ENCODE results near the gene TRPV6. TPM values are rescaled to one million over a fixed set of nuclear protein-coding genes. Genes with fewer than 3 reads are reported as not detected.

The TRPV6 gene
- total RNA-seq, 1 experiment from 2014 or later, result not detected

DNA sequence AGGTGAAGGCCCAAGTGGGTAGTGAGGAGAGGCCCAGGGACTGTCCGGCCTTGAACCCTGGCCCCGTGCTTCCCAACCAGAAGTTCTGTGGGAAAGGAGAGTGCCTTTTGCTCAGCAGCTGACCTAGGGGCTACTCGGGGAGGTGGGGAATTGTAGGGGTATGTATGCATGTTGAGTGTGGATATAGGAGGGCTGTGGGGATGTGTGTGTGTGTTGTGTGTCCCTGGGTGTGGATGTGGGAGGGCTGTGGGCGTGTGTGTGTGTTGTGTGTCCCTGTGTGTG lies 18.5 kb downstream of the TRPV6 start:
- no peak for DNase-seq (ENCODE audit: low spot score)
- ChIA-PET CTCF (interaction anchor here (0.7 to 1.5 kb wide), 2 partner anchors 10 to 235 kb away, joined by 4 read pairs; no protein-coding TSS in a partner anchor), POLR2A (ENCODE audit: low non-redundant PET) (no interaction called here)
- H3K27me3 ChIP-seq (replicated peaks; ENCODE audit: insufficient read depth, low read depth, low read length, poor library complexity), result peaks cover 11% of the 10 kb centered on the region
- BruUV-seq (replicated peaks), result no TSS peak
- no peaks in the 10 kb centered on the region for H3K9me3 ChIP-seq (ENCODE audit: low read depth, low read length, poor library complexity, severe bottlenecking)
- no peak overlapping the region for H3K4me3 ChIP-seq (ENCODE audit: low read depth, low read length, poor library complexity, severe bottlenecking)
- TF ChIP-seq, protein P1, sequence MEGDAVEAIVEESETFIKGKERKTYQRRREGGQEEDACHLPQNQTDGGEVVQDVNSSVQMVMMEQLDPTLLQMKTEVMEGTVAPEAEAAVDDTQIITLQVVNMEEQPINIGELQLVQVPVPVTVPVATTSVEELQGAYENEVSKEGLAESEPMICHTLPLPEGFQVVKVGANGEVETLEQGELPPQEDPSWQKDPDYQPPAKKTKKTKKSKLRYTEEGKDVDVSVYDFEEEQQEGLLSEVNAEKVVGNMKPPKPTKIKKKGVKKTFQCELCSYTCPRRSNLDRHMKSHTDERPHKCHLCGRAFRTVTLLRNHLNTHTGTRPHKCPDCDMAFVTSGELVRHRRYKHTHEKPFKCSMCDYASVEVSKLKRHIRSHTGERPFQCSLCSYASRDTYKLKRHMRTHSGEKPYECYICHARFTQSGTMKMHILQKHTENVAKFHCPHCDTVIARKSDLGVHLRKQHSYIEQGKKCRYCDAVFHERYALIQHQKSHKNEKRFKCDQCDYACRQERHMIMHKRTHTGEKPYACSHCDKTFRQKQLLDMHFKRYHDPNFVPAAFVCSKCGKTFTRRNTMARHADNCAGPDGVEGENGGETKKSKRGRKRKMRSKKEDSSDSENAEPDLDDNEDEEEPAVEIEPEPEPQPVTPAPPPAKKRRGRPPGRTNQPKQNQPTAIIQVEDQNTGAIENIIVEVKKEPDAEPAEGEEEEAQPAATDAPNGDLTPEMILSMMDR (conservative IDR thresholded peaks at IDR 0.05; ENCODE audit: low read depth, low read length), result no peak
- H3K36me3 ChIP-seq (ENCODE audit: insufficient read depth, low read length, poor library complexity, severe bottlenecking), result no peaks in the 10 kb centered on the region
- intact Hi-C loops (cut with micrococcal nuclease; ENCODE audit: unreplicated experiment), result no loop called here
- no peaks in the 10 kb centered on the region for H3K4me1 ChIP-seq (ENCODE audit: insufficient read depth, low read length, poor library complexity, severe bottlenecking)
- H3K27ac ChIP-seq (ENCODE audit: low read depth, low read length, poor library complexity, severe bottlenecking), result no peak overlapping the region

DNA sequence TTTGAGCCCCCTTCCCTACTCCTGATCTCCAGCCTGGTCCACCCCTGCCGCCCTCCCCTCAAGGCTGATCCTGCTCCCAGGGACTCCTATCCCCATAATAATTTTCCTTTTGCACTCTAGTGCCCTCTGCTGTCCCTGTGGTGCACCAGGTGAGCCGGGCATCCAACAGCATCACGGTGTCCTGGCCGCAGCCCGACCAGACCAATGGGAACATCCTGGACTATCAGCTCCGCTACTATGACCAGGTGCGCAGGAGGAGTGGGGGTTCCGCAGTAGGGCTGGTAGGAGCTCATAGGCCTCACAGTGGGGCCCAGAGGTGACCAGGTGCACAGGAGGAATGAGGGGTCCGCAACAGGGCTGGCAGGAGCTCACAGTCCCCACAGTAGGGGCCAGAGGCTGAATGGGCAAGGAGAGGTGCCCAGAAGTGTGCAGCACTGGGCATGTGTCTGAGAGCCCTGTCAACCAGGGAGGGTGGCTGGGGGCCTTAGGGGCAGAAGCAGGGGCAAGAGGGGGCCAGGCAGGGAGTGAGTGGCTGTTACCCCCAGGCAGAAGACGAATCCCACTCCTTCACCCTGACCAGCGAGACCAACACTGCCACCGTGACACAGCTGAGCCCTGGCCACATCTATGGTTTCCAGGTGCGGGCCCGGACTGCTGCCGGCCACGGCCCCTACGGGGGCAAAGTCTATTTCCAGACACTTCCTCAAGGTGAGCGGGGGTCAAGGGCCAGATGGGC lies 19.0 kb downstream of the TRPV6 start:
- Histone ChIP-seq H3K4me3 (ENCODE audit: low read depth, low read length, poor library complexity, severe bottlenecking) (no peak overlapping the region), H3K27me3 (replicated peaks; ENCODE audit: insufficient read depth, low read depth, low read length, poor library complexity) (peaks cover 16% of the 10 kb centered on the region), H3K9me3 (ENCODE audit: low read depth, low read length, poor library complexity, severe bottlenecking) (no peaks in the 10 kb centered on the region), H3K27ac (ENCODE audit: low read depth, low read length, poor library complexity, severe bottlenecking) (no peak overlapping the region), H3K36me3 (ENCODE audit: insufficient read depth, low read length, poor library complexity, severe bottlenecking) (no peaks in the 10 kb centered on the region), H3K4me1 (ENCODE audit: insufficient read depth, low read length, poor library complexity, severe bottlenecking) (no peaks in the 10 kb centered on the region)
- ChIA-PET CTCF (interaction anchor here (0.7 to 1.5 kb wide), 3 partner anchors 9 to 234 kb away, joined by 4 to 8 read pairs (median 4); no protein-coding TSS in a partner anchor), POLR2A (ENCODE audit: low non-redundant PET) (no interaction called here)
- DNase-seq (ENCODE audit: low spot score), result peak; percentile 23
- intact Hi-C loops (cut with micrococcal nuclease; ENCODE audit: unreplicated experiment), result no loop called here
- no TSS peak for BruUV-seq (replicated peaks)
- TF ChIP-seq, protein P1 (conservative IDR thresholded peaks at IDR 0.05; ENCODE audit: low read depth, low read length), result peak; percentile 52
- no peak for TF ChIP-seq EZH2 (IDR thresholded peaks at IDR 0.05; ENCODE audit: borderline replicate concordance, low read depth, low read length, poor library complexity, severe bottlenecking)

DNA sequence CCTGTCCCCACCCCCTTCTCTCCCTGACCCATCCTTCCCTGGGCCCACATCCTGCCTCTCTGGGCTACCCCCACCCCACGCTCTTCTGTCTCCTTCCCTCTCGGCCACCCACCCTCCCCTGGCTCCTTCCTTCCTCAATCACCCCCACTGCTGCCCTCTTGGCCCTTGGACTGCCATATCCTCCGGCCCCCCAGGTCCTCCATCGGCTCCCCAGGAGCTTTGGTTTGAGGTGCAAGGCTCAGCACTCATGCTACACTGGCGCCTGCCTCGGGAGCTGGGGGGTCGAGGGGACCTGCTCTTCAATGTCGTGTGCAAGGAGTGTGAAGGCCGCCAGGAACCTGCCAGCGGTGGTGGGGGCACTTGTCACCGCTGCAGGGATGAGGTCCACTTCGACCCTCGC lies 19.8 kb downstream of the TRPV6 start:
- no peak for TF ChIP-seq EZH2 (IDR thresholded peaks at IDR 0.05; ENCODE audit: borderline replicate concordance, low read depth, low read length, poor library complexity, severe bottlenecking)
- TF ChIP-seq, protein P1 (conservative IDR thresholded peaks at IDR 0.05; ENCODE audit: low read depth, low read length), result no peak
- ChIA-PET CTCF (interaction anchor here (1.0 to 1.5 kb wide), 2 partner anchors 12 to 233 kb away, joined by 4 to 8 read pairs; no protein-coding TSS in a partner anchor), POLR2A (ENCODE audit: low non-redundant PET) (no interaction called here)
- DNase-seq (ENCODE audit: low spot score), result no peak
- Histone ChIP-seq H3K9me3 (ENCODE audit: low read depth, low read length, poor library complexity, severe bottlenecking) (no peaks in the 10 kb centered on the region), H3K4me3 (ENCODE audit: low read depth, low read length, poor library complexity, severe bottlenecking) (no peak overlapping the region), H3K27ac (ENCODE audit: low read depth, low read length, poor library complexity, severe bottlenecking) (no peak overlapping the region), H3K4me1 (ENCODE audit: insufficient read depth, low read length, poor library complexity, severe bottlenecking) (no peaks in the 10 kb centered on the region), H3K36me3 (ENCODE audit: insufficient read depth, low read length, poor library complexity, severe bottlenecking) (no peaks in the 10 kb centered on the region), H3K27me3 (replicated peaks; ENCODE audit: insufficient read depth, low read depth, low read length, poor library complexity) (peaks cover 23% of the 10 kb centered on the region)
- BruUV-seq (replicated peaks), result no TSS peak
- intact Hi-C loops (cut with micrococcal nuclease; ENCODE audit: unreplicated experiment), result no loop called here

Data from A673 (cell line).